GM13977 (cell line): ENCODE results near the gene ITGA4.

Experiments used
- DNase-seq: peaks from one replicate; pipeline ENCODE4 v3.0.0; 2012; ENCODE audit warnings: low spot score
- in situ Hi-C: fragments of 300-500 bp; cut with MboI; formaldehyde crosslinking; loops from one replicate; pipeline ENCODE4 v1.12.0; 2022; ENCODE audit warnings: low sequenced_read_pairs, low pct_unique_long_range_greater_than_20kb, mixed read lengths, inconsistent platforms; ENCODE audit not compliant: unreplicated experiment
- TF ChIP-seq, protein P1 (sequence below): IDR thresholded peaks from 2 replicates; pipeline ENCODE4 v1.5.1; 2012; ENCODE audit warnings: mild to moderate bottlenecking, control low read depth; ENCODE audit not compliant: insufficient read depth; ENCODE audit errors: extremely low read depth, missing control alignments

ITGA4 gene

DNA sequence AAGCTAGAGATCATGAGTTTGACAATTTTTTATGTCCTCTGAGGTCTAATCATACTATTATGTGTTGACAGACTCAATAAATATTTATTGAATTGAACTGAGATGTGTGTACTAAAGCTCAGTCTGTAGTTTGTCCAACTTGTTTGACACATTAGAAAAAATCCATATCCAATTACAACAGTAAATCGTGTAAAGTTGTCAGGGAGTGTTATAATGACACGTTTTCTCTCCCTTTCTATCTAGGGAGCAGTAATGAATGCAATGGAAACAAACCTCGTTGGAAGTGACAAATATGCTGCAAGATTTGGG lies 28.4 kb downstream of the ITGA4 start:
- no peak for DNase-seq
- TF ChIP-seq, protein P1, sequence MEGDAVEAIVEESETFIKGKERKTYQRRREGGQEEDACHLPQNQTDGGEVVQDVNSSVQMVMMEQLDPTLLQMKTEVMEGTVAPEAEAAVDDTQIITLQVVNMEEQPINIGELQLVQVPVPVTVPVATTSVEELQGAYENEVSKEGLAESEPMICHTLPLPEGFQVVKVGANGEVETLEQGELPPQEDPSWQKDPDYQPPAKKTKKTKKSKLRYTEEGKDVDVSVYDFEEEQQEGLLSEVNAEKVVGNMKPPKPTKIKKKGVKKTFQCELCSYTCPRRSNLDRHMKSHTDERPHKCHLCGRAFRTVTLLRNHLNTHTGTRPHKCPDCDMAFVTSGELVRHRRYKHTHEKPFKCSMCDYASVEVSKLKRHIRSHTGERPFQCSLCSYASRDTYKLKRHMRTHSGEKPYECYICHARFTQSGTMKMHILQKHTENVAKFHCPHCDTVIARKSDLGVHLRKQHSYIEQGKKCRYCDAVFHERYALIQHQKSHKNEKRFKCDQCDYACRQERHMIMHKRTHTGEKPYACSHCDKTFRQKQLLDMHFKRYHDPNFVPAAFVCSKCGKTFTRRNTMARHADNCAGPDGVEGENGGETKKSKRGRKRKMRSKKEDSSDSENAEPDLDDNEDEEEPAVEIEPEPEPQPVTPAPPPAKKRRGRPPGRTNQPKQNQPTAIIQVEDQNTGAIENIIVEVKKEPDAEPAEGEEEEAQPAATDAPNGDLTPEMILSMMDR = no peak
- in situ Hi-C loops = no loop called here

- in situ Hi-C loops = no loop called here
Observed at GRCh38 chr2:181499231-181499630, 42.0 kb downstream of the ITGA4 start.

DNA sequence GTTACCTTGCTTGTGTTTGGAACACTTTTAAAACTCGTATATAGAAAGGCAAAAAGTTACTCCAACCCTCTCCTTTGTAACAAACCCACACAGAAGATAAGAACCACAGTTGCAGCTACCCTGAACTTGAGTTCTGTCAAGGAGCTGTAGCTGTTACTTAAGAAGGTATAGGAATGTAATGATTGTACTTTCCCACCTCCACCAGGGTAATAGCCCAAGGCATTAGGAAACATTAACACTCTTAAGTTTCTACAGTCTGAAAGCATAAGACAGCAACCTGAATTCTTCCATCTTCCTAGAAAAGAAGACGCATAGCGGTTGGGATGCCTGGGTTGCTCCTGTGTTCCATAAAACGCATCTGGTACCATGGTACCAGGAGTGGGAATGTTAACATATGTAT lies 43.0 kb downstream of the ITGA4 start:
- TF ChIP-seq, protein P1 = no peak
- no peak for DNase-seq
- in situ Hi-C loops = no loop called here

More at GRCh38 chr2:181499231-181499630, 42.0 kb downstream of the ITGA4 start:
- no peak for DNase-seq
- TF ChIP-seq, protein P1 = no peak

- TF ChIP-seq, protein P1 = no peak
- no peak for DNase-seq
- in situ Hi-C loops = no loop called here
Observed at GRCh38 chr2:181515719-181516118, 58.5 kb downstream of the ITGA4 start.

DNA sequence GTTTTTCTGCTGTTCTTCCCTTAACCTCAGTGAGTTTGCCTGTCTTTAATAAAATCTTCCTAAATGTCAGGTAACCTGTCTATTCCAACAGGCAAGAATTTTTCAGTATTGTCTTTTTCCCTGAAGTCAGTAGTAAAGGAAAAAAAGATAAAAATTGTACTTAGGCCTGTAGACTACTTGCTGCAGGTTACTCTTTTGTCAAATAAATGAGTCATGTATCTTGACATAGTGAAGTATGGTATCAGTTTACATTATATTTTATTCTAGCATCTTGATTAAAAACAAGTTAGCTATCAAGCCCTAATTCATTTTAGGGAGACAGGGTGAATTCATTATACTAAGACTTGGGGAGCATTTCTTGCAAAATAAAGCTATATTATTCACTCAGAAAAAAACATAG lies 59.8 kb downstream of the ITGA4 start:
- TF ChIP-seq, protein P1 = no peak
- DNase-seq = no peak
- in situ Hi-C loops = no loop called here

DNA sequence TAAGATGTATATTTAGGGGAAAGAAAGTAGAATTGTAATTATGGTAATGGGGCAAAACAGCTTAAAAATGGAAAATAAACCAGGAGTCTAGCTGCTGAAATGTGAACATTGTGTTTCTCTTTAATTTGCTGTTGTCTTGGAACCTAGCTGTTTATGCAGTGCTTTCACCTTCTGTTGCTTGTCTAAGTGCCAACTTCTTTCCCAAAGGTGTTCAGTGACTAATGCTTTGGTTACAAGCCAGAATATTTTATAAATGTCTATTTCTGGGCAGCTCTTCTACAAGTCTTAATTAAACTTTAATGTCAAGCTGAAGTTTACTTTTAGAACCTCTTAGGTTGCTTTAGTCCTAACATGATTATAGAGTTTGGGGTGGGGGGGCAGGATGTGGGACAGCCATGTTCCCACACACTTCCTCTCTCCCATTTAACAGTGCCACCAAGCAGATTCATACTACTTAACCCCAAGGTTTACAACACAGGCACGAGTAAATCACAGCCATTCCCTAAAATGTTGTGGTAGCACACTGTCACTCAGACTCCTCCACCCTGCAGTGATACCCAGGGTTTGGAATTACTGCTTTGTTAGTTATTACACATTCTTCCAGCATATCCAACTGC lies 60.6 kb downstream of the ITGA4 start:
- DNase-seq = no peak
- TF ChIP-seq, protein P1 = no peak
- in situ Hi-C loops = no loop called here

DNA sequence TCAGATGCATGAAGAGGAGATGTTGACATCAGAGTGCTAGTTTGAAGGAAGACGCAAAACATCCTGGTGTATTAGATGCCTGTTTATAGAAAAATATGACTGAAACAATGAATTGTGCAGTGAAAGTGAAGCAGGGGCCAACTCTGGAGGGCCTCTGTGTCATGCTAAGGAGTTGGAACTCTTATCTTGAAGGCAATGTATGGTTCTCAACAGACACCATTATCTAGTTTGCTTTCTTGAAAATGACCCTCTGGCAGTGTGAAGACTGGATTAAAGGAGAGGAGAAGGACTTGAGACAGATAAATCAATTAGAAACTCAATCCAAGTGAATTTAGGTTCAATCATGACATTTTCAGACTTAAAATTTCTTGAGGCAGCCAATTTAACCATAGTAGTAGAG lies 63.1 kb downstream of the ITGA4 start:
- TF ChIP-seq, protein P1 = no peak
- no peak for DNase-seq
- in situ Hi-C loops = no loop called here
